Measurements from ENCODE around the gene ZNF396.

Gene ZNF396

DNA sequence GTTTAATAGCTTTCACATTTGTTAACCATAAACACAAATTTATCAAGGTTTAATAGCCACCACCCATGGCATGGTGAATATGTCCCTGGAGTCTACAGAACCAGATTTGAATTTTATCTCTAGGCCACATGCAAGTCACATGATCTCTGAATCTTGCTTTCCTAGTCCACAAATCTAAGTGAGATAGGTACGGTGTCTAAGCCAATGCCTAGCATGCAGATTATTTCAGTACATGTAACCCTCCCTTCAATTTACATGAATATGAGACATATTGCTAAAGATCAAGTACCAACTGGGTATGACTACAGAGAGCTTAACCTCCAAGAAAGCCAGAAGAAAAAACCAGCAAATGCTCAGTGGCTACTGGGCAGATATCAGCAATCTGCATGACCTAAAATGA, 42.9 kb downstream of the ZNF396 start:
- no peak for DNase-seq

DNA sequence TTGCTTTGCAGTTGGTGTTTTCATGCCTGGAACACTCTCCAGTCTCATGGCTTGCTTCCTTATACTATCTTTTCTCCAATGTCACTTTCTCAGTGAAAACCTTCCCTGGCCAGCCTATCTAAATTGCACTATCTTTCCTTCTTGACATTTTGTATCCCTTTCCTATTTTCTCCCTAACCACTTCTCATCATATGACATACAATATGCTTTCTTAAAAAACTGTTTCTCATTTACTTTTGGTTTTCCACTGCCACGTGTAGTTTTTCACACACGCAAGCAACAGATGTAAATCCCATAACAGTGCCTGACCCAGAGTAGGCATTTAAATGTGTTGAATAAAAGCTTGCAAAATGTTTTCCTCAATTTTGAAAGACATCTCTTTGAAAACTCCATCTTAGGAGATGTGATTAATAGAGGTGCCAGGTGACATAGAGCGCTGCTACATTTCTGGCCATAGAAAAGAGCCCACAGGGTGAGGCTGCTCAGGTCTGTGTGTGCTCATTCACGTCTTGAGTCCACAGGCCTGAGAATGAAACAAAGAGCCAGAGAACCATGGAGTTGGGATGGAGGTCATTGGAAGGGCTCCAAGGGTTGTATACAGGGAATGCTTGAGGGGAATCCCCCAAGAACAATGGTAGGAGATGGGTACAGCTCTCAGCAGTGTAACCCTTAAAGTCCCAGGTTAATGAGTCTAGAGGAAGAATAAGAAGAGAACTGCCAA, 45.6 kb downstream of the ZNF396 start:
- no peak for DNase-seq

DNA sequence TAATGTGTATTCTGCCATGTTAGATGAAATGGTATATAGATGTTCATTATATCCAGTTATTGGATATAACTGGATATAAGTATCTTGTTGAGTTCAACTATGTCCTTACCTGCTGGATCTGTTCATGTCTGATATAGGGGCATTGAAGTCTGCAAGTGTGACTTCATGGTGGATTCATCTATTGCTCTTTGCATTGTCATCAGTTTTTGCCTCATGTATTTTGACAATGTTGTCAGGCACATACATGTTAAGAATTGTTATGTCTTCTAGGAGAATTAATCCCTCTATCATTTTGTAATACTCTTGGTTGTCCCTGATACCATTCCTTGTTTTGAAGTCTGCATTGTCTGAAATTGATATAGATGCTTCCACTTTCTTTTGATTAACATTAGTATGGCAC, 48.3 kb downstream of the ZNF396 start:
- no peak for DNase-seq

DNA sequence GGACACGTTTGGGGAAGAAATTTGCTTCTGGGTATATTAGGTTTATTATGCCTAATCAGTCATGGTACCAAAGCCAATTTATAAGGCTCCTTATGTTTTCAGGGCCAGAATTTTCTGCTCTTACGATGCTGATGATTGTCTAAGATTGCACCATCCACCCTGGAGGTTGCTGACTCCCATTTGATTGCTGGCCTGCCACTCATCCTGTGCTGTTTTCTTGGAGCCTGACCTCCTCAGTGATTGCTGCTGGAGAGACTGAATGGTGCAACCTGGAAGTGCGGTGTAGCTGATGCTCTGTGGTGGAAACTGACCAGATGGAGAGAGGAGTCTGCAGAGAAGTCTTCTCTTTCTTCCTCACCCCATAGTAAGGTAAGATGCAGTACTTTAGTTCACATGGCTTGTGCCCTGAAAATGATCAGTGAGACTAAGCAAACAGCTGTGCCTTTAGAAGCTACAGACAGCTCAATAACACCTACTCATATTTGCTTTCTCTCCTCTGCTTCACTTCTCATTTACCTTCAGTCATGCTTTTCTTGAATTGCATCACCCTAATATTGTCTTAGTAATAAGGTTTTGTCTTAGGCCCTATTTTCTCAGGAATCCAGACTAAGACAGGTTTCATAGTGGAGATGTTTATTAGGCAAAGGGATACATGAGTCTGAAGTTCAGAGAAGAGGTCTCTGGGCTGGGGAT, 50.3 kb downstream of the ZNF396 start:
- no peak for DNase-seq

DNA sequence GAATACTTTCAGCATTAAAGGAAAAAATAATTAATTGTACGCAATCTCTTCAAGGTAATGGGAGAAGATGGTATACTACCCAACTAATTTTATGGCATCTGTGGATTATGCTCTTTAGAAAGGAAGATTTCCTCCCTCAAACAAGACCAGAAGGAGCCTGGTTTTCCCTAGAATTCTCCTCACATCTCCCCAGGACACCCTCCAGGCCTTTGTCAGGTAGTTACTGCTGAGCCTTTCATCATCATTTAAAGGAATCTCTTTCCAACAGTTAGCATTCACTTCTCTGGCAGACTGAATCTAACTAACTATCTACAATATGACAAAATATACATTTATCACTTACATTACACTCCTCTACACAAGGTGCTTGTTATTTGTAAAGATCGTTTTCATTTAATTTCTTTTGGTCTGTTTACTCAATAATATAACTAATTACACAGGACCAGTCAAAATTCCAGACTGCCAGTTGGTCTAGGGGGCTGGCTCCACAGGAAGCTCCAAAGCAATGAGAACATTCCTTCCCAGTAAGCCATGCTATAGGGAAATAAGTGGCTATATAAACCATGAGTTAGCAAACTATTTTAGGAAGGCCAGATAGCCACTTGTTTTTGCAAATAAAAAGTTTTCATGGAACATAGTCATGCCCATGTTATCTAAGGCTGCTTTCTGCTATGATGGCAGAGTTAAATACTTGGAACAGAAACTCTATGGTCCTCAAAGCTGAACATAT, 52.0 kb downstream of the ZNF396 start:
- no peak for DNase-seq

DNA sequence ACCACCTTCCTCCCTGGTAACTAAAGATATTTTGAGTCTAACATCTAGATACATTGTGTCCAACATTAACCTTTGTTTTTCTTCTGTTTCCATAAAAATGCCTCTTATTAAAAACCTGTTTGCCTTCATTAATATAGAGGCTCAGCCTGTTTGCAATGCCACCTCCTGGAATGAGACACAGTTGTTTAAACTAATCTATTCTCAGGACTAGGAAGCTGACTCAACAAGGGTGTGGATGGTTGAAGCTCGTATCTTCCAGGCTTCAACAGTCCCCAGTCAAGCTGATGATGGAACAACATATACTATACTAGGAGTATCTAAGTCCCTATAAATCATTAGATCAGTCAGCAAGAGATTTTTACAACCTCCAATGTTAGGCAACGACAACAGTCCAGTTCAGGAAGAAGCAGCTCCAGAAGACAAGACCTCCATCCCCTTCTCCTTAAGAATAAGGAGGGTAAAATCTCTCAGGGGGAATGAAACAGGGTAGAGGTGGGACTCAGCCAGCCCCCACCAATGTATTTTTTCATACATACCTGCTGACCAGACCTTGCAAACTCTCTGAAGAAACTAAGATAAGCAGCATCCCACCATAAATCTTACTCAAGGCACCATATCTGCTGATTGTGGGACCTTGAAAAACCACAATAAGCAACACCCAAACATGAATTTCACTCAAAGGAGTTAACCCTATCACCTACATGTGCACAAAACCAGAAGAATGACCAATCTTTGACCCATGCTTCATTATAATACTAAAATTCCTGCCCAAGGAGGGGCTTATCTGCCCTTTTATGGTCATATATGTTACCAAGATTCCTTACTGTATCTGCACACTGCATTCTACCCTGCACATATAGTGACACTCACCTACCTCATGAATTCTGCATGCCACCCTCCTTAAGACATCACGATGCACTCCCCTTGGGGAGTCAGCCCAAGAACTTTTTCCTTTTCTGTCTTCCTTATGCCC, 54.4 kb downstream of the ZNF396 start:
- DNase-seq = no peak

Measured in activated CD4-positive, alpha-beta T cell treated with anti-CD3 and anti-CD28 coated beads, Interleukin-2, Interleukin-6, amounts not matched to agents 100 ng/mL and 50 ng/mL, durations not matched to agents 16 hours and 8 hours (primary cell).